ENCODE results near the gene NACAD.
A peak's percentile ranks its signal among the peaks of the same experiment; 100 is the strongest.

NACAD gene

DNA sequence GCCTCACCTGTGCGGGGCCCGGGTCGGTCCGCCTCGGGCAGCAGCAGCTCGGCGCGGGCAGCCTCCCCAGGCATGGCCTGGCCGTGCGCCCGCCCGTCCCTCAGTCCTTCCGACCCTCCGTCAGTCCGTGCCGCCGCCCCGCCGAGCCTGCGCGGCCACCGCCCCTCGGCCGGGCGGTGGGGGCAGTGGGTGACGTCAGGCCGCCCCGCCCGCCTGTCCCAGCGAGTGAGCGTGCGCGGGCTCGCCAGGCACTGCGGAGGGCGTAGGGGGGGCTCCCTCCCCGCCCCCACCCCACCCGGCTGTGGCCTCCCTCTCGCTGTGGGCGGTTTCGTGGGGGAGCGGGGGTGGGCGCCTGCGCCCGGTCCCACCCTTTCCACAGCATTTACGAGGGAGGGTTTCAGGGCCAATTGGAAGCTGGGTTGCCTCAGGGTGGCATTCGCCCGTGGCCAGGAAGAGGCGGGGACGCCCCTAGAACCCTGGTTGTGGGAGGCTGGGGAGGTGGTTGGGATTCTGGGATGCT lies at the start of gene NACAD (continued):
- TF ChIP-seq ZNF768 (tag by site-specific recombination; IDR thresholded peaks at IDR 0.05) (no peak), MYNN (tag by site-specific recombination; IDR thresholded peaks at IDR 0.05; ENCODE audit: borderline replicate concordance) (no peak), ZNF48 (tag by site-specific recombination; IDR thresholded peaks at IDR 0.05) (no peak), ZNF174 (tag by site-specific recombination; IDR thresholded peaks at IDR 0.05) (no peak), ZNF626 (tag by site-specific recombination; IDR thresholded peaks at IDR 0.05) (no peak), ZNF529 (tag by site-specific recombination; IDR thresholded peaks at IDR 0.05; ENCODE audit: insufficient replicate concordance) (no peak), ZNF548 (tag by site-specific recombination; IDR thresholded peaks at IDR 0.05) (no peak), ZNF114 (tag by site-specific recombination; IDR thresholded peaks at IDR 0.05) (no peak), ZNF677 (tag by site-specific recombination; IDR thresholded peaks at IDR 0.05) (no peak), ZNF335 (tag by site-specific recombination; conservative IDR thresholded peaks at IDR 0.05) (0 out of 2 replicates have a peak, but pooled peaks have one; percentile 20), ZNF792 (tag by site-specific recombination; IDR thresholded peaks at IDR 0.05) (no peak), ZFHX2 (tag by site-specific recombination; conservative IDR thresholded peaks at IDR 0.05) (peak; percentile 98), ZNF391 (tag by site-specific recombination; IDR thresholded peaks at IDR 0.05; ENCODE audit: borderline replicate concordance, low read depth) (no peak), ZNF629 (tag by site-specific recombination; IDR thresholded peaks at IDR 0.05) (0 out of 2 replicates have a peak, but pooled peaks have one; percentile 15), HOXC10 (CRISPR knock-in tag; IDR thresholded peaks at IDR 0.05) (no peak), ZNF600 (tag by site-specific recombination; IDR thresholded peaks at IDR 0.05) (no peak)
- TF ChIP-seq, protein P1, sequence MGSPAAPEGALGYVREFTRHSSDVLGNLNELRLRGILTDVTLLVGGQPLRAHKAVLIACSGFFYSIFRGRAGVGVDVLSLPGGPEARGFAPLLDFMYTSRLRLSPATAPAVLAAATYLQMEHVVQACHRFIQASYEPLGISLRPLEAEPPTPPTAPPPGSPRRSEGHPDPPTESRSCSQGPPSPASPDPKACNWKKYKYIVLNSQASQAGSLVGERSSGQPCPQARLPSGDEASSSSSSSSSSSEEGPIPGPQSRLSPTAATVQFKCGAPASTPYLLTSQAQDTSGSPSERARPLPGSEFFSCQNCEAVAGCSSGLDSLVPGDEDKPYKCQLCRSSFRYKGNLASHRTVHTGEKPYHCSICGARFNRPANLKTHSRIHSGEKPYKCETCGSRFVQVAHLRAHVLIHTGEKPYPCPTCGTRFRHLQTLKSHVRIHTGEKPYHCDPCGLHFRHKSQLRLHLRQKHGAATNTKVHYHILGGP (tag by site-specific recombination; IDR thresholded peaks at IDR 0.05), result no peak
- TF ChIP-seq, protein P2, sequence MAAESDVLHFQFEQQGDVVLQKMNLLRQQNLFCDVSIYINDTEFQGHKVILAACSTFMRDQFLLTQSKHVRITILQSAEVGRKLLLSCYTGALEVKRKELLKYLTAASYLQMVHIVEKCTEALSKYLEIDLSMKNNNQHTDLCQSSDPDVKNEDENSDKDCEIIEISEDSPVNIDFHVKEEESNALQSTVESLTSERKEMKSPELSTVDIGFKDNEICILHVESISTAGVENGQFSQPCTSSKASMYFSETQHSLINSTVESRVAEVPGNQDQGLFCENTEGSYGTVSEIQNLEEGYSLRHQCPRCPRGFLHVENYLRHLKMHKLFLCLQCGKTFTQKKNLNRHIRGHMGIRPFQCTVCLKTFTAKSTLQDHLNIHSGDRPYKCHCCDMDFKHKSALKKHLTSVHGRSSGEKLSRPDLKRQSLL (tag by site-specific recombination; IDR thresholded peaks at IDR 0.05), result no peak
- TF ChIP-seq, protein P3, sequence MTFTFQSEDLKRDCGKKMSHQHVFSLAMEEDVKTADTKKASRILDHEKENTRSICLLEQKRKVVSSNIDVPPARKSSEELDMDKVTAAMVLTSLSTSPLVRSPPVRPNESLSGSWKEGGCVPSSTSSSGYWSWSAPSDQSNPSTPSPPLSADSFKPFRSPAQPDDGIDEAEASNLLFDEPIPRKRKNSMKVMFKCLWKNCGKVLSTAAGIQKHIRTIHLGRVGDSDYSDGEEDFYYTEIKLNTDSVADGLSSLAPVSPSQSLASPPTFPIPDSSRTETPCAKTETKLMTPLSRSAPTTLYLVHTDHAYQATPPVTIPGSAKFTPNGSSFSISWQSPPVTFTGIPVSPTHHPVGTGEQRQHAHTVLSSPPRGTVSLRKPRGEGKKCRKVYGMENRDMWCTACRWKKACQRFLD (tag by site-specific recombination; IDR thresholded peaks at IDR 0.05), result no peak
- TF ChIP-seq, protein P4, sequence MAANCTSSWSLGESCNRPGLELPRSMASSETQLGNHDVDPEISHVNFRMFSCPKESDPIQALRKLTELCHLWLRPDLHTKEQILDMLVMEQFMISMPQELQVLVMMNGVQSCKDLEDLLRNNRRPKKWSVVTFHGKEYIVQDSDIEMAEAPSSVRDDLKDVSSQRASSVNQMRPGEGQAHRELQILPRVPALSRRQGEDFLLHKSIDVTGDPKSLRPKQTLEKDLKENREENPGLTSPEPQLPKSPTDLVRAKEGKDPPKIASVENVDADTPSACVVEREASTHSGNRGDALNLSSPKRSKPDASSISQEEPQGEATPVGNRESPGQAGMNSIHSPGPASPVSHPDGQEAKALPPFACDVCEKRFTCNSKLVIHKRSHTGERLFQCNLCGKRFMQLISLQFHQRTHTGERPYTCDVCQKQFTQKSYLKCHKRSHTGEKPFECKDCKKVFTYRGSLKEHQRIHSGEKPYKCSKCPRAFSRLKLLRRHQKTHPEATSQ (tag by site-specific recombination; IDR thresholded peaks at IDR 0.05), result no peak
- TF ChIP-seq, protein P5, sequence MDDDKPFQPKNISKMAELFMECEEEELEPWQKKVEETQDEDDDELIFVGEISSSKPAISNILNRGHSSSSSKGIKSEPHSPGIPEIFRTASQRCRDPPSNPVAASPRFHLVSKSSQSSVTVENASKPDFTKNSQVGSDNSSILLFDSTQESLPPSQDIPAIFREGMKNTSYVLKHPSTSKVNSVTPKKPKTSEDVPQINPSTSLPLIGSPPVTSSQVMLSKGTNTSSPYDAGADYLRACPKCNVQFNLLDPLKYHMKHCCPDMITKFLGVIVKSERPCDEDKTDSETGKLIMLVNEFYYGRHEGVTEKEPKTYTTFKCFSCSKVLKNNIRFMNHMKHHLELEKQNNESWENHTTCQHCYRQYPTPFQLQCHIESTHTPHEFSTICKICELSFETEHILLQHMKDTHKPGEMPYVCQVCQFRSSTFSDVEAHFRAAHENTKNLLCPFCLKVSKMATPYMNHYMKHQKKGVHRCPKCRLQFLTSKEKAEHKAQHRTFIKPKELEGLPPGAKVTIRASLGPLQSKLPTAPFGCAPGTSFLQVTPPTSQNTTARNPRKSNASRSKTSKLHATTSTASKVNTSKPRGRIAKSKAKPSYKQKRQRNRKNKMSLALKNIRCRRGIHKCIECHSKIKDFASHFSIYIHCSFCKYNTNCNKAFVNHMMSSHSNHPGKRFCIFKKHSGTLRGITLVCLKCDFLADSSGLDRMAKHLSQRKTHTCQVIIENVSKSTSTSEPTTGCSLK (tag by site-specific recombination; IDR thresholded peaks at IDR 0.05), result no peak
- TF ChIP-seq, protein P6, sequence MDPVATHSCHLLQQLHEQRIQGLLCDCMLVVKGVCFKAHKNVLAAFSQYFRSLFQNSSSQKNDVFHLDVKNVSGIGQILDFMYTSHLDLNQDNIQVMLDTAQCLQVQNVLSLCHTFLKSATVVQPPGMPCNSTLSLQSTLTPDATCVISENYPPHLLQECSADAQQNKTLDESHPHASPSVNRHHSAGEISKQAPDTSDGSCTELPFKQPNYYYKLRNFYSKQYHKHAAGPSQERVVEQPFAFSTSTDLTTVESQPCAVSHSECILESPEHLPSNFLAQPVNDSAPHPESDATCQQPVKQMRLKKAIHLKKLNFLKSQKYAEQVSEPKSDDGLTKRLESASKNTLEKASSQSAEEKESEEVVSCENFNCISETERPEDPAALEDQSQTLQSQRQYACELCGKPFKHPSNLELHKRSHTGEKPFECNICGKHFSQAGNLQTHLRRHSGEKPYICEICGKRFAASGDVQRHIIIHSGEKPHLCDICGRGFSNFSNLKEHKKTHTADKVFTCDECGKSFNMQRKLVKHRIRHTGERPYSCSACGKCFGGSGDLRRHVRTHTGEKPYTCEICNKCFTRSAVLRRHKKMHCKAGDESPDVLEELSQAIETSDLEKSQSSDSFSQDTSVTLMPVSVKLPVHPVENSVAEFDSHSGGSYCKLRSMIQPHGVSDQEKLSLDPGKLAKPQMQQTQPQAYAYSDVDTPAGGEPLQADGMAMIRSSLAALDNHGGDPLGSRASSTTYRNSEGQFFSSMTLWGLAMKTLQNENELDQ (tag by site-specific recombination; IDR thresholded peaks at IDR 0.05; ENCODE audit: low read depth), result no peak
- TF ChIP-seq, protein P7, sequence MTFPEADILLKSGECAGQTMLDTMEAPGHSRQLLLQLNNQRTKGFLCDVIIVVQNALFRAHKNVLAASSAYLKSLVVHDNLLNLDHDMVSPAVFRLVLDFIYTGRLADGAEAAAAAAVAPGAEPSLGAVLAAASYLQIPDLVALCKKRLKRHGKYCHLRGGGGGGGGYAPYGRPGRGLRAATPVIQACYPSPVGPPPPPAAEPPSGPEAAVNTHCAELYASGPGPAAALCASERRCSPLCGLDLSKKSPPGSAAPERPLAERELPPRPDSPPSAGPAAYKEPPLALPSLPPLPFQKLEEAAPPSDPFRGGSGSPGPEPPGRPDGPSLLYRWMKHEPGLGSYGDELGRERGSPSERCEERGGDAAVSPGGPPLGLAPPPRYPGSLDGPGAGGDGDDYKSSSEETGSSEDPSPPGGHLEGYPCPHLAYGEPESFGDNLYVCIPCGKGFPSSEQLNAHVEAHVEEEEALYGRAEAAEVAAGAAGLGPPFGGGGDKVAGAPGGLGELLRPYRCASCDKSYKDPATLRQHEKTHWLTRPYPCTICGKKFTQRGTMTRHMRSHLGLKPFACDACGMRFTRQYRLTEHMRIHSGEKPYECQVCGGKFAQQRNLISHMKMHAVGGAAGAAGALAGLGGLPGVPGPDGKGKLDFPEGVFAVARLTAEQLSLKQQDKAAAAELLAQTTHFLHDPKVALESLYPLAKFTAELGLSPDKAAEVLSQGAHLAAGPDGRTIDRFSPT (tag by site-specific recombination; IDR thresholded peaks at IDR 0.05), result peak; percentile 57; the same call in 1 of the 2 replicates
- TF ChIP-seq, protein P8, sequence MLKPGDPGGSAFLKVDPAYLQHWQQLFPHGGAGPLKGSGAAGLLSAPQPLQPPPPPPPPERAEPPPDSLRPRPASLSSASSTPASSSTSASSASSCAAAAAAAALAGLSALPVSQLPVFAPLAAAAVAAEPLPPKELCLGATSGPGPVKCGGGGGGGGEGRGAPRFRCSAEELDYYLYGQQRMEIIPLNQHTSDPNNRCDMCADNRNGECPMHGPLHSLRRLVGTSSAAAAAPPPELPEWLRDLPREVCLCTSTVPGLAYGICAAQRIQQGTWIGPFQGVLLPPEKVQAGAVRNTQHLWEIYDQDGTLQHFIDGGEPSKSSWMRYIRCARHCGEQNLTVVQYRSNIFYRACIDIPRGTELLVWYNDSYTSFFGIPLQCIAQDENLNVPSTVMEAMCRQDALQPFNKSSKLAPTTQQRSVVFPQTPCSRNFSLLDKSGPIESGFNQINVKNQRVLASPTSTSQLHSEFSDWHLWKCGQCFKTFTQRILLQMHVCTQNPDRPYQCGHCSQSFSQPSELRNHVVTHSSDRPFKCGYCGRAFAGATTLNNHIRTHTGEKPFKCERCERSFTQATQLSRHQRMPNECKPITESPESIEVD (tag by site-specific recombination; IDR thresholded peaks at IDR 0.05), result no peak

All from HEK293 (cell line).